Gastroesophageal sphincter (tissue), 3 donors: ENCODE results near the gene CNEP1R1.

Source experiments
- CTCF ChIP-seq, 4 experiments: fragments of 200-600 bp in 2 of 4; fragments of 450-650 bp in 2 of 4; sonication (generic) in 1 of 4; IDR thresholded peaks; one replicate each; pipeline ENCODE4 v1.5.1; 2017 to 2019; ENCODE audit warnings: antibody characterized with exemption in 4 of 4, mild to moderate bottlenecking in 2 of 4, moderate library complexity in 2 of 4
- EP300 ChIP-seq: sonication (generic); formaldehyde crosslinking; IDR thresholded peaks from one replicate; pipeline ENCODE4 v1.6.1; 2017; ENCODE audit warnings: antibody characterized with exemption, mild to moderate bottlenecking
- POLR2A ChIP-seq, 2 donors: fragments of 450-650 bp; IDR thresholded peaks; one replicate each; pipeline ENCODE4 v1.6.1; 2017; ENCODE audit warnings: antibody characterized with exemption in 2 of 2, mild to moderate bottlenecking in 2 of 2, moderate library complexity in 1 of 2

DNA sequence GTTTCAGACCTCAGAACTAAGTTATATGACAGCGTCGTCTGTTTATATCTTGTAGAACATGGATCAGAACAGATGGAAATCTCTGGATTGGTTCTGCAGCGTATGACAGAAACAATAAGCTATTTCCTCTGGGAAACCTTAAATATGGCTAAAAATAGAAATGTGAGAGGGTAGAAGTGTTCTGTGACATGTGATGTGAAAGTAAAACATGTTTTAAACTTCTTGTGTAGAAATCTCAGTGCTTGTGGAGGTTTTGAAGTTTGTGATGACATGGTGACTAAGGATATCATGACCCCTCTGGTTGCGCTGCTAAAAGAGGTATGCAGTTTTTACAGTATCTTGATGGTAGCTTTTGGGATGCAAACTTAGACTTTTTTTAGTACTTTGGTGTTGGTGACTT lies 43.5 kb downstream of the CNEP1R1 start:
- no peak for TF ChIP-seq CTCF (IDR thresholded peaks at IDR 0.05)
- no peak for TF ChIP-seq POLR2A (IDR thresholded peaks at IDR 0.05)
- no peak for TF ChIP-seq EP300
